Medulla oblongata (tissue), 1 donor: ENCODE data around the gene SYTL2.

Source experiments
- DNase-seq: peaks from one replicate; pipeline ENCODE4 v3.0.0-alpha.2; 2015; ENCODE audit errors: extremely low spot score

SYTL2 gene

GRCh38 chr11:85652786-85653447 lies 158.0 kb downstream of the SYTL2 start:
- no peak for DNase-seq

- DNase-seq = no peak
These were observed 159.8 kb downstream of the SYTL2 start for GRCh38 chr11:85651118-85651517.

- DNase-seq = peak; percentile 92
These were observed 163.2 kb downstream of the SYTL2 start, which contains the start of gene TMEM126A for GRCh38 chr11:85647604-85648299. Gene TMEM126A (plus strand): TSS chr11:85647967. CDS start chr11:85650256, 2,289 bp downstream.

GRCh38 chr11:85647078-85647477 lies 163.9 kb downstream of the SYTL2 start:
- no peak for DNase-seq
